ENCODE measurements around the gene LRRN2. TPM values are rescaled to one million over a fixed set of nuclear protein-coding genes. Genes with fewer than 3 reads are reported as not detected.

Gene LRRN2
- total RNA-seq, 1 donor from 2014 or later = 7.7 TPM

DNA sequence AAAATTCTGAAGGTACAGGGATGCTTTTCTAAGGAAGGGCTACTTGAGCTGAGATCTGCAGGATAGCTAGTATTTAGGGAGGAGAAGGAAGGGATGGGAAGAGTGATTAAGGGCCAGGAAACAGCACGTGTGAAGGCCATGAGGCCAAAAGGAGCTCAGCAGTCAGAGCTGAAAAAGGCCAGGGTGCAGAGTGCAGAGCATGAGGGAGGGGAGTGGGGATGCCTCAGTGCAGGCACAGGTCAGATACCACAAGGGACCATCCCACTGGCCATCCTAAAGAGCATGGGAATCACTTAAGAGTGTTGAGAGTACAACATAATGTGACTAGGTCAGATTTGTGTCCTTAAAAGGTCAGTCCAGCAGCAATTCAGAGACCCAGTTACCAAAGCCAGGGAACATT lies 16.0 kb downstream of the LRRN2 start:
- DNase-seq (ENCODE audit: low spot score in 2 of 2) (no peak), FAIRE-seq (no peak)

DNA sequence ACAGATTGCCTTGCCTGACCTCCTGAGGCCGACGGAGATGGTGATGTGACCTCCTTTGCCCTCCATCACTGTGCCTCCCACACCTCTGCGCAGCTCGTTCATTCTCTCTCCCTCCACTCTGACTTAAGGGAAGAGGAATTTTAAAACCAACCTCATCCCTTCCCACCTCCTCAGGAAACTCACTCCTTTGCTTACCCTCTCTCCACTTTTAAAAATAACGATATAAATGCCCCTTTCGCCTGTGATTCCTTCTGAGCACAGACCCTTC lies 21.2 kb downstream of the LRRN2 start:
- FAIRE-seq (no peak), DNase-seq (ENCODE audit: low spot score in 2 of 2) (no peak)

DNA sequence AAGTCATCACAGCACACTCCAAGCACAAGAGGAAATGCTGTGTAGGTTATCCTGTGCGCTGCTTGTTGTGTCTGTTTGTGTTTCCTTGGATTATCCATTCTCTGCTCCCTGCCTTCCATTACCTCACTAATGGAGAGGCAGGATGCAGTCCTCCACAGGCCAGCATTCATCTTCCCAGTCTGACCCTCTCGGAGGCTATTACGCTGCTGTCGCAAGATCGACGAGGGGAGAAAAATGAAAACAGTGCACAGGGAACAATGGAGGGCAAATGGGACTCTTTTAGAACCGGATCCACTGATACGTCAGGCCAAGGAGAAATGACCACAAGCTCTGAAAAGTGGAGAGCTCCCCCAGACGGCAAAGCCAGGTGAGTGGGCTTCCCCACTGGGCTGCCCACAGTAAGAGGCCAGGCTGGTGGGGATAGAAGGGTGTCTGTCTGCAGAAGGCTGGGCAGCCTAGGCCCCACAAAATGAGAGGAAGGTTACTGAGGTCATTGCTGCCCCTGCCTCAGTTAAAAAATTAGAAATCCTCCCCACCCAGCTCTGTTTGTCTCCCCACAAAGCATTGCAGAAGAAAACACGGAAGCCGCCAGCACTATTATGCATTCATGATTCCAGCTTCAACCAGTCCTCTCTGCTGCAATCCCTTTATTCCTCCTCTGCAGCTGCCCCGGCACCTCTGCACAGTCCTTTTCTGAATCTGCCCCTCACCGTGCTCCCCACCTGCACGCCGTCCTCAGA lies 21.7 kb downstream of the LRRN2 start:
- DNase-seq (ENCODE audit: low spot score in 2 of 2) (no peak), FAIRE-seq (no peak)

DNA sequence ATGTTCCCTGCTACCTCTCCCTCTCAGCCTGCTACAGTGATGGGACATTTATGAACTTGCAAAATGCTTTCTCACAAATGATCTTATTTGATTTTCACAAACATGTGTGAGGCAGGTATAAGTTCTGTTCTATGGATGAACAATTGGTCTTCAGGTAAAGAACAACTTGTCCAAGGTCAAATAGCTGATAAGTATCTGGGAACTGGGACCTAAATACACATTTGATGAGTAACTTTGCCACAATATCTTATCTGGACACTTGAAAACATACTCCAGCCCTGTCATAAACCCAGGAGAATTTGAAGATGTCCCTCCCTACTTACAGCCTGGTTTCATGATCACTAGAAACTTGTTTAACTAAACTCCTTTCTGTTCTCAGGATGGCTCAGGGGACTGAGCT lies 23.0 kb downstream of the LRRN2 start:
- no peak for FAIRE-seq
- no peak for DNase-seq (ENCODE audit: low spot score in 2 of 2)

GRCh38 chr1:204660509-204660908 lies 25.0 kb downstream of the LRRN2 start:
- no peak for DNase-seq (ENCODE audit: low spot score in 2 of 2)
- no peak for FAIRE-seq

DNA sequence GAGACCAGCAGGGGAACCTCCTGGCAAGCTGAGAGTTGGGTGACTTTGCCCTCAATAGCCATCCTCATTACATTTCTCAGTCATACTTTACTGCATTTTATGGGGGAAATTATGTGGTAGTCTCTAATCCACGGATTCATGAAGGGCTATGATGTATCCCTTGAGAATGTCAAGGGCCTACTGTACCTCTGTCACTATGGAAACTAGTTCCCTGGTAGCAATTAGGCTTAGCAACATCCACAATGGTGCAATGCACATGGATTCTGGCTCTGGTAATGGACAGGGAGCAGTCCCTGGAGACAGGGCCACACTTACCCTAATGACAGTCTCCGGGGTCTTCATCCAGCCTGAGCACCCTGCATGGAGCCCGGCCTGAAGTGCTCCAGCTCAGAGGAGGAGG lies 26.5 kb downstream of the LRRN2 start:
- DNase-seq (ENCODE audit: low spot score in 2 of 2) (no peak), FAIRE-seq (no peak)

GRCh38 chr1:204658295-204658694 lies 27.2 kb downstream of the LRRN2 start:
- no peak for DNase-seq (ENCODE audit: low spot score in 2 of 2)
- FAIRE-seq = no peak

- FAIRE-seq = no peak
- DNase-seq (ENCODE audit: low spot score in 2 of 2) = no peak
Observed at GRCh38 chr1:204653590-204654340, 31.8 kb downstream of the LRRN2 start.

DNA sequence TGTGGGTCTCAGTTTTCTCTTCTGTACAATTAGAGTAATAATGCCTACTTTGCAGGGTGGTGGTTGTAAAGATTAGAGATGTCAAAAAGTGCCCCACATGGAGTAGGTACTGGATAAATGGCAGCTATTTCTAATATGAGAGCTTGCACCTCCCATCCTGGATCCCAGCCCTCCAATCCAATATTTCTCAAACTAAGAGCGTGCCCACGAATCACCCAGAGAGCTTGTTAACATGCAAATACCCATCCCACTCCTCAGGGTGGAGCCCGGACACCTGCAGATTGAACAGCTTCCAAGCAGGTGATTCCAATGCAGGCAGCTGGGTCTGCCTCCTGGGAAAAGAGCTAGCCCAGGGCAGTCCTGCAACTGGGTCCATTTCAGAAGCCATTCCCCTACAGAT lies 33.0 kb downstream of the LRRN2 start:
- FAIRE-seq = no peak

DNA sequence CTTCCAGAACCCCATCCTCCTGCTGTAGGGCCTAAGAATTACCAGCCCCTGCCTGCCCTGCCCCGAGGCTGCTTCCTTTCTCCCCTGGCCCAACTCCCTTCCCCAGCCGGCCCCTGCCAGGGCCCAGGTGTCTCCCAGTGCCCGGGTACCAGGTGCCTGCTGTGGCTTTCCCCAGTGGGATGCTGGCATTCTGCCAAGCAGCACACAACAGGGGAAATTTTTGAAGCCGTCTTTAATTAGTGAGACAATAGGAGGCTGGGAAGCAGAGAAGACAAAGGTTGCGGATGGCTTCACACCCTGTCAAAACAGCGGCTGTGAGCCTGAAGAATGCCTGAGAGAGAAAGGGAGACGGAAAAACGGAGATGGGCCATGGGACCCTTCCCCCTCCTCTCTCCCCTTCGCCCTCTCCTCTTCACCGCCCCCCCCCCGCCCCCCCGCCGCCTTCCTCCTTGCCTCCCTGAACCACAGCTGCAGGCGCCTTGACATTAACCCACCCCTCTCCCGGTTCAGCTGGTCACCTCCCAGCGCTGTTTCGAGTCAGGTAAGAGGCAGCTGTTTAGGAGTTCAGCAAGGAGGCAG lies 33.6 kb downstream of the LRRN2 start:
- FAIRE-seq (no peak), DNase-seq (ENCODE audit: low spot score in 2 of 2) (no peak)

More for the DNA sequence above, 33.0 kb downstream of the LRRN2 start:
- no peak for DNase-seq (ENCODE audit: low spot score in 2 of 2)

- DNase-seq (ENCODE audit: low spot score in 2 of 2) = no peak
- no peak for FAIRE-seq
Observed at GRCh38 chr1:204650911-204651570, 34.5 kb downstream of the LRRN2 start.

DNA sequence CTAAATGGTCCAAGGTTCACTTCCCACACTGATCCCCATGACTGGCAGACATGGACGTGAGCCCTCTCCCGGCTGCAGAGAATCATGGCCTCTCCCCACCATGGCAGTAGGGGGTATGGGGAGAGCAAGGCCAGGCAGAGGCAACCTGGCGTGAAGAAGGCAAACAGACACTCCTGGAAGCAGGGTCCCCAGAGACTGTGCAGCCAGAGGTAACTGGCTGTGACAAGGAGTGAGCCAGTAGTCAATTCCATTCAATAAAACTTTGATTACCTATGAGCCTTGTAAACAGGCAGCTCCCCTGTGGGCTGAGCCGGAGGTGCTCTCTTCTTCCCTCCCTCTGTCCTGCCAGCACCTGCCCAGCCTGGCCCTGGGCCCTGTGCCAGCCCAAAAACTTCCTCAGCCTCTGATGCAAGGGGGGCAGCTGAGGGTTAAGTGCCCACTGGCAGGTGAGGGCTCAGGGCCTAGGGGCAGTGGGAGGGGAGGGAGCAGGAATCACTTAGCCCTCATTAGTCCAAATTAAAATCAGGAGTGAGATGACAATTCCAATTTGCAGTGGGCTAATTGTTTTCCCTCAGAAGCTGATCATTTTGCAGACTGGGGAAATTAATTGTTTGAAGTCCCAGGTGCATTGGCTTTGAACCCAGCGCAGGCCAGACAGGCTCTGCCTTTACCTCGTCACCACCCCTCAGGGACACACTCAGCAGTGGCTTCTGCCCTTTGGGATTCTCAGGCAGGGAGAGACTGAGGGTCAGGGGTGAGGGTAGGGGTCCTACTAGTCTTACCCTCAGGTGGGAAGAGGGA lies 35.6 kb downstream of the LRRN2 start:
- no peak for DNase-seq (ENCODE audit: low spot score in 2 of 2)
- no peak for FAIRE-seq

DNA sequence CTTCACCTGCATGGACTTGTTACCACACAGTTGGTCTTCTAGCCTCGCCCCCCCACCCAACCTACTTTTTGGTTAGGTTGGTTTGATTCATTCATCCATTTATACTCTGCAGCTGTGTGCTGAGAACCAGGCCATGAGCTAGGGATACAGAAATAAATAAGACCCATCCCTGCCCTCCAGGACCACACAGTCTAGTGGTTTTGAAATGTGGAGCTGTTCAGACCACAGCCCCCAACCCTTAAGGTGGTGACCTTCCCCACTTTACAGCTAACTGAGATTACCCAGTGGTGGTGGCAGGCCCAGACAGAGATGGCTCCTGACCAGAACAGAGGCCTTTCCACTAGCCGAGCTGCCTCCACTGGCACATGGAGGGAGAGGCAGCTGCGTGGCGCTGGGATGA lies 37.0 kb downstream of the LRRN2 start:
- FAIRE-seq = no peak
- DNase-seq (ENCODE audit: low spot score in 2 of 2) = no peak

DNA sequence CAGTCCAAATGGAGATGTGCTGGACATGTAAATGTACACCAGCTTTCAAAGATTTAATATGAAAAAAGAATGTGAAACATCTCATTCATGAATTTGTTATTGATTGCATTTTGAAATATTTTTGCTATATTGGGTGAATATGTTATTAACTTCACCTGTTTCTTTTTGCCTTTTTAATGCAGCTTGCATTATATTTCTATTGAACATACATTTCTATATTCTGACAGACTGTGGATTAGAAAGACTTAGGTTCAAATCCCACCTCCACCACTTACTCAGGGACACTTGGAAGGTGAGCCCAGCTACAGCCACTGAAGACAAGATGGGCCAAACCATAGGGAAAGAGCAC lies 37.8 kb downstream of the LRRN2 start:
- DNase-seq (ENCODE audit: low spot score in 2 of 2) (no peak), FAIRE-seq (no peak)

DNA sequence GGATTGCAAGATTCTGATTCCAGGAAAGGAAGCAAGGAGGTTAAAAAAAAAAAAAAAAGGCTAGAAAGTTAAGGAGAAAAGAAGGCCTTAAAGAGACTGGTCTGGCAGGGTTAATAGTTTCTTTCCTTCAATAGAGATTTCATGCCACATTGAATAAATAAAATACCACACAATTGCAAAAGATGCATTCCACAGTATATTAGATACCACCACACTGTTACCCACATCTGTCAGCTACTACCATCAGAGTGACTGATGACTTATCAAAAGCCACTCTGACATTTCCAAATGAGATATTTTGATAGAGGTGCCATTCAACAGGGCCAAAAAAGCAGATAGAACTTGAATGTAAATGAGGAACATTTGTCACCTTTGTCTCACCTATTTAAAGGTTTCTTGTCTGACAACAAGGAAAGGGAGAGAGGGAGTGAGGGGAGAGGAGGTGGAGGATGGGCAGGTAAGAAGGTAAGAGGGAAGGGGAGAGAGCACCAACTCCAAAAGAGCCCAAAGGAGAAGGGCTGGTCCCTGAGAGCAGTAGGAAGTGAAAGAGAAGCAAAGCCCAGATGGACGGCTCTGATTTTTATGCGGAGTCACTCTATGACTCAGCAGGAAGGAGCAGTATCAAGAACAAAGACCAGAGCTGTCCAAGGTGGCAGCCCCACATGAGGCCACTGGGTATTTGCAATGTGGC lies 38.3 kb downstream of the LRRN2 start:
- DNase-seq (ENCODE audit: low spot score in 2 of 2) (peak; percentile 17 to 51), FAIRE-seq (no peak)

DNA sequence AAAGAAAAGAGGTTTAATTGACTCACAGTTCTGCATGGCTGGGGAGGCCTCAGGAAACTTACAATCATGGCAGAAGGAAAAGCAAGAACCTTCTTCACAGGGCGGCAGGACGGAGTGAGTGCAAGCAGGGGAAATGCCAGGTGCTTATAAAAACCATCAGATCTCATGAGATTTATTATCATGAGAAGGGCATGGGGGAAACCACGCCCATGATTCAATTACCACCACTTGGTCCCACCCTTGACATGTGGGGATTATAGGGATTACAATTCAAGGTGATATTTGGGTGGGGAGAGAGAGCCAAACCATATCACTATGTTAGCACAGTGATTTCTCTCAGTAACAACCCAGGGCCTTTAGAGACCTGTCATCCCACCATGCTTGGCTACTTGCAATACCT lies 39.9 kb downstream of the LRRN2 start:
- FAIRE-seq = no peak

GRCh38 chr1:204645251-204645650 lies 40.3 kb downstream of the LRRN2 start:
- DNase-seq (ENCODE audit: low spot score in 2 of 2) (no peak), FAIRE-seq (no peak)

More for the DNA sequence above, 39.9 kb downstream of the LRRN2 start:
- no peak for DNase-seq (ENCODE audit: low spot score in 2 of 2)

GRCh38 chr1:204643503-204643902 lies 42.0 kb downstream of the LRRN2 start:
- no peak for DNase-seq (ENCODE audit: low spot score in 2 of 2)
- FAIRE-seq = no peak

DNA sequence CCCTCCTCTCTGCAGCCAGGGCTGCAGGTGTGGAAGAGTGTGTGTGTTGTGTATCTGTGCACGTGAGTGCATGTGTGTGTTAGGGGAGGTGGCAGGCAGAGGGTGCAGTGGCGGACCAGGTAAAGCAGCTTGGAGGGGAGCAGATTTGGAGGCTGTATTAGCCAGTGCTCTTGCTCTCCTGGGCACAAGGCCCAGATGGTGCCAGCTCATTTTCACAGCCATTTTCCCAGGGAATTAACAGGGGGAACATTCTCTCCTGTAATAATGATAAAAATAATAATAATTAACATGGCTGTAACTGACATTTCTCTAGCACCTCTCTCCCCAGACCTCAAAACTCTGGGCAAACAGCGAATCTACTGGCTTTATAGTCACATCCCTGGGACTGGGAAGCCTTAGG lies 43.6 kb downstream of the LRRN2 start:
- no peak for FAIRE-seq
- no peak for DNase-seq (ENCODE audit: low spot score in 2 of 2)

DNA sequence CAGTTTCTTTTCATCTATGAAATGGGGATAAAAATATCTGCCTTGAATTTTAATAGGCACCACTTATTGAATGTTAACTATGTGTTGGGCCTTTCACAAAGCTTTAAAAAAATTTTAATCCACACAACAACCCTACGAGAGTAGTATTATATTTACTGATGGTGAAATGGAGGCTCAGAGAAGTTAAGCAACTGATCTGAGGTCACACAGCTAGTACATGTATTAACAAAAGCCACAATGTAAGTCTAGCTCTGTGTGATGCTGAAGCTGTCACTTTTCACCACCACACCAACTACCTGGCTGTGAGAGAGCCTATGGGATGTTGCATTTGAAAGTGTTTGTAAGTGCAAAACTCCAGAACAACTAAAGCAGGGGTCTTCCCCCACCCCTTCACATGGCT lies 44.1 kb downstream of the LRRN2 start:
- FAIRE-seq (no peak), DNase-seq (ENCODE audit: low spot score in 2 of 2) (no peak)
